Sigmoid colon (tissue), 4 donors: Measurements from ENCODE around the gene GRPEL1.

ENCODE experiments used
- EP300 ChIP-seq, 4 donors: sonication (generic); formaldehyde crosslinking; IDR thresholded peaks; one replicate each; pipeline ENCODE4 v1.6.1; 2017; ENCODE audit warnings: antibody characterized with exemption in 4 of 4
- POLR2A ChIP-seq, 2 donors: fragments of 450-650 bp; IDR thresholded peaks; one replicate each; pipeline ENCODE4 v1.6.1; 2016; ENCODE audit warnings: antibody characterized with exemption in 2 of 2, mild to moderate bottlenecking in 2 of 2, moderate library complexity in 2 of 2
- TF ChIP-seq, protein P1 (sequence below), 4 experiments: fragments of 450-650 bp in 3 of 4; fragments of 200-600 bp in 1 of 4; IDR thresholded peaks; one replicate each; pipeline ENCODE4 v1.5.1; 2016 to 2019; ENCODE audit warnings: antibody characterized with exemption in 4 of 4, mild to moderate bottlenecking in 3 of 4, moderate library complexity in 2 of 4

DNA sequence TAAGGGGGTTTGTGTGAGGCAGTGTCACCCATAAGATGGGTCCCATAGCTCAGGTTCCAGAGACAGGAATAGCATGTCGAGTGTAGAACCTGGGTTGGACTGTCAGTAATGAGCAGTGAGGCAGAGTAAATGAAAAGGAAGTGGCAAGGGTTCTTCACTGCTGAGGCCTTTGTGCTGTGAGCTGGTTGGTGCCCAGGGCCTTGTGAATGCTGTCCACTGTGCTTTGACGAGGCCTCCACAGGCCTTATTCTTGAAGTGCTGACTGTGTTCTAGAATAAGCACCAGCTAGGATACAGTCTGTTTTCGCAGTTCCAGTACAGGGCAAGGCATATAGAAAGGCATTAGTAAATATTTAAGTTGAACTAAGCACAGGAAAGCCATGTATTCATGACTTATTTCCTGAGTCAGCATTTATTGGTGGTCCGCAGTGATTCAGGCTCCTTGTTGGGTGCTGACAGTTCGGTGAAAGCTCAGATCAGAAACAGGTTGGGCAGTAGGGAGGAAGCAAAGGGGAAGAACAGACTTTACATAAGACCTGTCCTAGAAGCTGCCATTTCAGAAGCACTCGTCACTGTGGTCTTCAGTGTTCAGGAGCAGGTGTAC lies 50.3 kb downstream of the GRPEL1 start:
- no peak for TF ChIP-seq POLR2A (IDR thresholded peaks at IDR 0.05)
- TF ChIP-seq EP300 (IDR thresholded peaks at IDR 0.05): no peak
- TF ChIP-seq, protein P1, sequence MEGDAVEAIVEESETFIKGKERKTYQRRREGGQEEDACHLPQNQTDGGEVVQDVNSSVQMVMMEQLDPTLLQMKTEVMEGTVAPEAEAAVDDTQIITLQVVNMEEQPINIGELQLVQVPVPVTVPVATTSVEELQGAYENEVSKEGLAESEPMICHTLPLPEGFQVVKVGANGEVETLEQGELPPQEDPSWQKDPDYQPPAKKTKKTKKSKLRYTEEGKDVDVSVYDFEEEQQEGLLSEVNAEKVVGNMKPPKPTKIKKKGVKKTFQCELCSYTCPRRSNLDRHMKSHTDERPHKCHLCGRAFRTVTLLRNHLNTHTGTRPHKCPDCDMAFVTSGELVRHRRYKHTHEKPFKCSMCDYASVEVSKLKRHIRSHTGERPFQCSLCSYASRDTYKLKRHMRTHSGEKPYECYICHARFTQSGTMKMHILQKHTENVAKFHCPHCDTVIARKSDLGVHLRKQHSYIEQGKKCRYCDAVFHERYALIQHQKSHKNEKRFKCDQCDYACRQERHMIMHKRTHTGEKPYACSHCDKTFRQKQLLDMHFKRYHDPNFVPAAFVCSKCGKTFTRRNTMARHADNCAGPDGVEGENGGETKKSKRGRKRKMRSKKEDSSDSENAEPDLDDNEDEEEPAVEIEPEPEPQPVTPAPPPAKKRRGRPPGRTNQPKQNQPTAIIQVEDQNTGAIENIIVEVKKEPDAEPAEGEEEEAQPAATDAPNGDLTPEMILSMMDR (IDR thresholded peaks at IDR 0.05): no peak
